ENCODE data around the gene OR52D1. TPM values are rescaled to one million over a fixed set of nuclear protein-coding genes. Genes with fewer than 3 reads are reported as not detected.
A peak's percentile ranks its signal among the peaks of the same experiment; 100 is the strongest.

Gene OR52D1
- total RNA-seq, 6 experiments from 2014 or later: not detected

GRCh38 chr11:5460983-5461621 is 27.4 kb upstream of the OR52D1 start:
- H3K36me3 Mint-ChIP-seq (ENCODE audit: low read depth): no peaks in the 10 kb centered on the region
- peaks cover 2% of the 10 kb centered on the region; the same call in 1 of the 2 replicates for H3K27me3 Mint-ChIP-seq (ENCODE audit: insufficient read depth)
- H3K27ac Mint-ChIP-seq: no peak overlapping the region
- TF ChIP-seq CTCF (IDR thresholded peaks at IDR 0.05): no peak
- H3K4me1 Mint-ChIP-seq (ENCODE audit: low read depth): no peaks in the 10 kb centered on the region
- DNase-seq: no peak
- no peak overlapping the region for H3K4me3 Mint-ChIP-seq
- H3K9me3 Mint-ChIP-seq: no peaks in the 10 kb centered on the region

- Mint-ChIP-seq H3K4me1 (ENCODE audit: low read depth) (no peaks in the 10 kb centered on the region), H3K36me3 (ENCODE audit: low read depth) (no peaks in the 10 kb centered on the region), H3K4me3 (no peak overlapping the region), H3K27me3 (ENCODE audit: insufficient read depth) (peaks cover 8% of the 10 kb centered on the region), H3K9me3 (no peaks in the 10 kb centered on the region), H3K27ac (no peak overlapping the region)
- TF ChIP-seq CTCF (IDR thresholded peaks at IDR 0.05): no peak
- DNase-seq: no peak
Observed at GRCh38 chr11:5467527-5467926, 21.0 kb upstream of the OR52D1 start.

- DNase-seq: no peak
- H3K27ac Mint-ChIP-seq: no peak overlapping the region
- no peak overlapping the region for H3K4me3 Mint-ChIP-seq
- no peak for TF ChIP-seq CTCF (IDR thresholded peaks at IDR 0.05)
- no peaks in the 10 kb centered on the region for H3K4me1 Mint-ChIP-seq (ENCODE audit: low read depth)
- H3K36me3 Mint-ChIP-seq (ENCODE audit: low read depth): no peaks in the 10 kb centered on the region
- H3K27me3 Mint-ChIP-seq (ENCODE audit: insufficient read depth): peaks cover 9% of the 10 kb centered on the region; the same call in 1 of the 2 replicates
- H3K9me3 Mint-ChIP-seq: no peaks in the 10 kb centered on the region
Observed at GRCh38 chr11:5473921-5474320, 14.6 kb upstream of the OR52D1 start.

- Mint-ChIP-seq H3K36me3 (ENCODE audit: low read depth) (no peaks in the 10 kb centered on the region), H3K27me3 (ENCODE audit: insufficient read depth) (peaks cover 11% of the 10 kb centered on the region; the same call in 1 of the 2 replicates), H3K9me3 (no peaks in the 10 kb centered on the region), H3K4me3 (no peak overlapping the region), H3K4me1 (ENCODE audit: low read depth) (no peaks in the 10 kb centered on the region), H3K27ac (no peak overlapping the region)
- peak; percentile 95 for TF ChIP-seq CTCF (IDR thresholded peaks at IDR 0.05)
- peak; percentile 30 for DNase-seq
Observed at GRCh38 chr11:5476186-5476819, 12.2 kb upstream of the OR52D1 start.

- H3K36me3 Mint-ChIP-seq (ENCODE audit: low read depth): no peaks in the 10 kb centered on the region
- peaks cover 3% of the 10 kb centered on the region; the same call in 1 of the 2 replicates for H3K27me3 Mint-ChIP-seq (ENCODE audit: insufficient read depth)
- DNase-seq: no peak
- TF ChIP-seq CTCF (IDR thresholded peaks at IDR 0.05): no peak
- H3K4me3 Mint-ChIP-seq: no peak overlapping the region
- H3K4me1 Mint-ChIP-seq (ENCODE audit: low read depth): no peaks in the 10 kb centered on the region
- H3K27ac Mint-ChIP-seq: no peak overlapping the region
- no peaks in the 10 kb centered on the region for H3K9me3 Mint-ChIP-seq
Observed at GRCh38 chr11:5486003-5486402, 2.5 kb upstream of the OR52D1 start.
